ENCODE results near the gene PPP1R12A. TPM values are rescaled to one million over a fixed set of nuclear protein-coding genes. Genes with fewer than 3 reads are reported as not detected.

PPP1R12A gene
- total RNA-seq, 4 donors from 2014 or later: 100 to 121 (median 113) TPM

DNA sequence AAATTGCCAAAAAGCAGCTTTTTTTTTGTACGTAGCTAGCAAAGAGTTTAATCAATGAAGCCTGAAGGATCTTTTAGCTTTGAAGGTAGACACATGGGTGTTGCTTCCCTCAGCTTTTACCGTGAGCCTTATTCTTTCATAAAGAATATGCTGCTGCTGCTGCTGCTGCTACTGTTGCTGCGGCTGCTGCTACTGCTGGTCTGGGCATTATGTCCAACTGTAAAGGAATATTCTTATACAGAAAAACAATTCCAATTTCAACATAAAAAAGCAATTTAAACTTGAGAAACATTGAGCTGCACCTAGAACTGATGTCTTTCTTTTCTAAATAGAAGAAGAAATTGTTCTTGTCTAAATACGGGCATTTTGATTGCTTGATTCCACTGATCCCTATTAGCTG is 38.9 kb upstream of the PPP1R12A start:
- intact Hi-C loops (cut with DNase I; ENCODE audit: low total_unique reads): loop anchor here (5.0 kb wide), 1 partner anchor 434 kb away; no protein-coding TSS in a partner anchor
- Histone ChIP-seq H3K4me1 (peaks cover 0 to 4% (median 0%) of the 10 kb centered on the region in 4 donors), H3K4me3 (no peak overlapping the region), H3K27ac (peak overlapping the region in 1 of 4 donors; percentile 38), H3K27me3 (no peaks in the 10 kb centered on the region), H3K9me3 (no peaks in the 10 kb centered on the region), H3K36me3 (no peaks in the 10 kb centered on the region)
- TF ChIP-seq CTCF (IDR thresholded peaks at IDR 0.05) (no peak), POLR2AphosphoS5 (IDR thresholded peaks at IDR 0.05) (no peak), POLR2A (IDR thresholded peaks at IDR 0.05) (no peak), EP300 (IDR thresholded peaks at IDR 0.05; ENCODE audit: low read depth) (no peak)
- 45 to 75% methylated on average over 3 to 4 of the region's 4 CpGs for WGBS, 2 donors (ENCODE audit: low coverage in 1 of 2)
- no peak for DNase-seq
- in situ Hi-C loops (cut with MboI; ENCODE audit: low pct_ligation_motif_present in 1 of 4, low pct_unique_long_range_greater_than_20kb in 1 of 4, low sequenced_read_pairs in 3 of 4): no loop called here

GRCh38 chr12:79964100-79964627 is 29.3 kb upstream of the PPP1R12A start:
- in situ Hi-C loops (cut with MboI; ENCODE audit: low pct_ligation_motif_present in 1 of 4, low pct_unique_long_range_greater_than_20kb in 1 of 4, low sequenced_read_pairs in 3 of 4) (no loop called here), intact Hi-C loops (cut with DNase I; ENCODE audit: low total_unique reads) (no loop called here)
- DNase-seq: no peak
- Histone ChIP-seq H3K4me3 (no peak overlapping the region), H3K27me3 (no peaks in the 10 kb centered on the region), H3K27ac (no peak overlapping the region), H3K9me3 (no peaks in the 10 kb centered on the region), H3K36me3 (no peaks in the 10 kb centered on the region), H3K4me1 (peaks cover 0 to 2% (median 0%) of the 10 kb centered on the region in 4 donors)
- whole genome bisulfite sequencing, 2 donors (ENCODE audit: low coverage in 1 of 2): 66 to 77% methylated on average over 3 of the region's 3 CpGs
- no peak for TF ChIP-seq CTCF (IDR thresholded peaks at IDR 0.05)
- no peak for TF ChIP-seq POLR2AphosphoS5 (IDR thresholded peaks at IDR 0.05)
- no peak for TF ChIP-seq POLR2A (IDR thresholded peaks at IDR 0.05)
- no peak for TF ChIP-seq EP300 (IDR thresholded peaks at IDR 0.05; ENCODE audit: low read depth)

- Histone ChIP-seq H3K27me3 (no peaks in the 10 kb centered on the region), H3K4me1 (peaks cover 0 to 2% (median 0%) of the 10 kb centered on the region in 4 donors), H3K36me3 (no peaks in the 10 kb centered on the region), H3K4me3 (no peak overlapping the region), H3K9me3 (no peaks in the 10 kb centered on the region), H3K27ac (no peak overlapping the region)
- TF ChIP-seq CTCF (IDR thresholded peaks at IDR 0.05) (no peak), EP300 (IDR thresholded peaks at IDR 0.05; ENCODE audit: low read depth) (no peak), POLR2AphosphoS5 (IDR thresholded peaks at IDR 0.05) (no peak), POLR2A (IDR thresholded peaks at IDR 0.05) (no peak)
- no peak for DNase-seq
- intact Hi-C loops (cut with DNase I; ENCODE audit: low total_unique reads): no loop called here
- in situ Hi-C loops (cut with MboI; ENCODE audit: low pct_ligation_motif_present in 1 of 4, low pct_unique_long_range_greater_than_20kb in 1 of 4, low sequenced_read_pairs in 3 of 4): no loop called here
- WGBS, 2 donors (ENCODE audit: low coverage in 1 of 2): 56 to 60% methylated on average over 1 of the region's 1 CpG
Measured at GRCh38 chr12:79961411-79961810, 26.5 kb upstream of the PPP1R12A start.

- Histone ChIP-seq H3K9me3 (peaks cover 0 to 3% of the 10 kb centered on the region in 2 donors), H3K4me3 (no peak overlapping the region), H3K27ac (no peak overlapping the region), H3K4me1 (peaks cover 0 to 2% (median 0%) of the 10 kb centered on the region in 4 donors), H3K36me3 (no peaks in the 10 kb centered on the region), H3K27me3 (no peaks in the 10 kb centered on the region)
- intact Hi-C loops (cut with DNase I; ENCODE audit: low total_unique reads) (no loop called here), in situ Hi-C loops (cut with MboI; ENCODE audit: low pct_ligation_motif_present in 1 of 4, low pct_unique_long_range_greater_than_20kb in 1 of 4, low sequenced_read_pairs in 3 of 4) (no loop called here)
- TF ChIP-seq POLR2A (IDR thresholded peaks at IDR 0.05) (no peak), CTCF (IDR thresholded peaks at IDR 0.05) (no peak), EP300 (IDR thresholded peaks at IDR 0.05; ENCODE audit: low read depth) (no peak), POLR2AphosphoS5 (IDR thresholded peaks at IDR 0.05) (no peak)
- DNase-seq: no peak
- WGBS, 2 donors (ENCODE audit: low coverage in 1 of 2): 73 to 82% methylated on average over 4 of the region's 4 CpGs
Measured at GRCh38 chr12:79959484-79959883, 24.6 kb upstream of the PPP1R12A start.

All from transverse colon (tissue), 4 donors.